ENCODE results near the gene FILIP1L. TPM values are rescaled to one million over a fixed set of nuclear protein-coding genes. Genes with fewer than 3 reads are reported as not detected.

Gene FILIP1L
- total and polyA plus RNA-seq, 2 of the 13 experiments (the other 11 are each of a cell fraction or from before 2014, with no cell fraction given), result 8.1 to 187 TPM

DNA sequence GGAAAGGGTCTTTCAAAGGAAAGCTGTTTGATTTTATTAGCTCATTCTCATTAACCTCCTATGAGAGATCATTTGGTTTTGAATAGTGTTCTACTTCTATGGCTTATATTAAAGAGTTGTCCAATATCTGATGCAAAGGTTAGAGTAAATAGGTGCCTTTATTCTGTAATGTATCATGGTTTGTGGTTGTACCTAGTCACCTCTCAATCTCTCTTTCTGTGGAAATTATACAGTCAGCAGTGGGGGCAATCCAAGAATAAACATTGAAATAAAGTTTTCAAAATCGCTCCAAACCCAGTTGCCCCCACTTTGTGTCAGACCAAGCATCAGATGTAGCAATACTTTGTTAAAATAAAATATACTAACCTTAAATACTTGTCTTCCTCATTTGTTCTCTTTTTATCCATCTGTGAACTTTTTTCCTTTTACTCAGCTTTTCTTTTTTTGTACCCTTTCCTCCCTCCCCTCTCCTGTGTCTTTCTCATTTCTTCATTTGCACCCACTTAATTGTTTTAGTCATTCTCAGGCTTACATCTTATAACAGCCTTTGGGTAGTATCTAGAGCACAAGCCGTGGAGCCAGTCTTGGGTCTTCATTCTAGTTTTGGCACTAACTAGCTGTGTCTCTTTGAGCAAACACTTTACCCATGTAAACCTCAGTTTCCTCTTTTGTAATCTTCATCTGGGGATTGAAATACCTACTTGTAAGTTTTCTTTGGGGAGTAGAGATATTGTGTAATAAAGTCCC, 279.9 kb downstream of the FILIP1L start:
- ATAC-seq, result no peak
- in situ Hi-C loops (cut with HindIII; ENCODE audit: extremely low pct_ligation_motif_present, low pct_unique_long_range_greater_than_20kb), result loop anchor here (25.0 kb wide), 1 partner anchor 753 kb away; no protein-coding TSS in a partner anchor
- DNase-seq (ENCODE audit: low spot score), result no peak
- intact Hi-C loops (cut with micrococcal nuclease; ENCODE audit: unreplicated experiment), result loop anchor here (5.0 kb wide), 1 partner anchor 758 kb away; no protein-coding TSS in a partner anchor
- ChIA-PET POLR2A (interaction anchor here (1.0 kb wide), 1 partner anchor 11 kb away, joined by 4 read pairs; no protein-coding TSS in a partner anchor), CTCF (ENCODE audit: low intra/inter-chr PET ratio, low total read pairs) (no interaction called here)
- Histone ChIP-seq H4K20me1 (ENCODE audit: insufficient read depth, low read length) (no peaks in the 10 kb centered on the region), H3K4me2 (ENCODE audit: low read depth, low read length) (no peak overlapping the region), H3K4me1 (ENCODE audit: insufficient read depth, low read length) (peaks cover 28% of the 10 kb centered on the region), H3K79me2 (ENCODE audit: insufficient read depth, low read length) (peaks cover 27% of the 10 kb centered on the region), H3K4me3 (replicated peaks in 1 of 3; ENCODE audit: insufficient read depth in 1 of 3, low read depth in 2 of 3, low read length in 3 of 3) (no peak overlapping the region), H3K27me3 (ENCODE audit: control insufficient read depth in 1 of 2, insufficient read depth in 2 of 2, low read length in 2 of 2) (no peaks in the 10 kb centered on the region), H3K27ac (ENCODE audit: extremely low read length, insufficient read depth, low read length) (no peak overlapping the region), H3K36me3 (replicated peaks in 1 of 2; ENCODE audit: control insufficient read depth in 1 of 2, insufficient read depth in 2 of 2, low read length in 2 of 2) (no peaks in the 10 kb centered on the region), H2AFZ (ENCODE audit: low read length) (no peak overlapping the region), H3K9me3 (ENCODE audit: low read length) (no peaks in the 10 kb centered on the region), H3K9ac (ENCODE audit: insufficient read depth, low read depth, low read length) (no peak overlapping the region)
- BruUV-seq (replicated peaks), result no TSS peak
- no peak for TF ChIP-seq THAP11 (CRISPR knock-in tag; IDR thresholded peaks at IDR 0.05)
- no peak for TF ChIP-seq U2AF1 (optimal IDR thresholded peaks at IDR 0.05; ENCODE audit: low read depth, low read length)
- no peak for TF ChIP-seq KDM3A (CRISPR knock-in tag; IDR thresholded peaks at IDR 0.05; ENCODE audit: low read depth)
- TF ChIP-seq SAP130 (CRISPR knock-in tag; IDR thresholded peaks at IDR 0.05; ENCODE audit: low read depth), result no peak
- TF ChIP-seq, protein P1, sequence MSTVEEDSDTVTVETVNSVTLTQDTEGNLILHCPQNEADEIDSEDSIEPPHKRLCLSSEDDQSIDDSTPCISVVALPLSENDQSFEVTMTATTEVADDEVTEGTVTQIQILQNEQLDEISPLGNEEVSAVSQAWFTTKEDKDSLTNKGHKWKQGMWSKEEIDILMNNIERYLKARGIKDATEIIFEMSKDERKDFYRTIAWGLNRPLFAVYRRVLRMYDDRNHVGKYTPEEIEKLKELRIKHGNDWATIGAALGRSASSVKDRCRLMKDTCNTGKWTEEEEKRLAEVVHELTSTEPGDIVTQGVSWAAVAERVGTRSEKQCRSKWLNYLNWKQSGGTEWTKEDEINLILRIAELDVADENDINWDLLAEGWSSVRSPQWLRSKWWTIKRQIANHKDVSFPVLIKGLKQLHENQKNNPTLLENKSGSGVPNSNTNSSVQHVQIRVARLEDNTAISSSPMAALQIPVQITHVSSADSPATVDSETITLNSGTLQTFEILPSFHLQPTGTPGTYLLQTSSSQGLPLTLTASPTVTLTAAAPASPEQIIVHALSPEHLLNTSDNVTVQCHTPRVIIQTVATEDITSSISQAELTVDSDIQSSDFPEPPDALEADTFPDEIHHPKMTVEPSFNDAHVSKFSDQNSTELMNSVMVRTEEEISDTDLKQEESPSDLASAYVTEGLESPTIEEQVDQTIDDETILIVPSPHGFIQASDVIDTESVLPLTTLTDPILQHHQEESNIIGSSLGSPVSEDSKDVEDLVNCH (CRISPR knock-in tag; IDR thresholded peaks at IDR 0.05), result no peak
- TF ChIP-seq ZNF138 (CRISPR knock-in tag; IDR thresholded peaks at IDR 0.05; ENCODE audit: low read depth), result no peak
- TF ChIP-seq ZNF296 (CRISPR knock-in tag; conservative IDR thresholded peaks at IDR 0.05), result no peak
- TF ChIP-seq, protein P2, sequence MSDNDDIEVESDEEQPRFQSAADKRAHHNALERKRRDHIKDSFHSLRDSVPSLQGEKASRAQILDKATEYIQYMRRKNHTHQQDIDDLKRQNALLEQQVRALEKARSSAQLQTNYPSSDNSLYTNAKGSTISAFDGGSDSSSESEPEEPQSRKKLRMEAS (IDR thresholded peaks at IDR 0.05), result no peak
- TF ChIP-seq FLYWCH1 (CRISPR knock-in tag; IDR thresholded peaks at IDR 0.05), result no peak
- no peak for TF ChIP-seq ZNF546 (CRISPR knock-in tag; conservative IDR thresholded peaks at IDR 0.05)
- TF ChIP-seq ZNF672 (CRISPR knock-in tag; IDR thresholded peaks at IDR 0.05), result no peak
- TF ChIP-seq, protein P3, sequence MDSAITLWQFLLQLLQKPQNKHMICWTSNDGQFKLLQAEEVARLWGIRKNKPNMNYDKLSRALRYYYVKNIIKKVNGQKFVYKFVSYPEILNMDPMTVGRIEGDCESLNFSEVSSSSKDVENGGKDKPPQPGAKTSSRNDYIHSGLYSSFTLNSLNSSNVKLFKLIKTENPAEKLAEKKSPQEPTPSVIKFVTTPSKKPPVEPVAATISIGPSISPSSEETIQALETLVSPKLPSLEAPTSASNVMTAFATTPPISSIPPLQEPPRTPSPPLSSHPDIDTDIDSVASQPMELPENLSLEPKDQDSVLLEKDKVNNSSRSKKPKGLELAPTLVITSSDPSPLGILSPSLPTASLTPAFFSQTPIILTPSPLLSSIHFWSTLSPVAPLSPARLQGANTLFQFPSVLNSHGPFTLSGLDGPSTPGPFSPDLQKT (CRISPR knock-in tag; IDR thresholded peaks at IDR 0.05; ENCODE audit: borderline replicate concordance), result no peak
- TF ChIP-seq, protein P4, sequence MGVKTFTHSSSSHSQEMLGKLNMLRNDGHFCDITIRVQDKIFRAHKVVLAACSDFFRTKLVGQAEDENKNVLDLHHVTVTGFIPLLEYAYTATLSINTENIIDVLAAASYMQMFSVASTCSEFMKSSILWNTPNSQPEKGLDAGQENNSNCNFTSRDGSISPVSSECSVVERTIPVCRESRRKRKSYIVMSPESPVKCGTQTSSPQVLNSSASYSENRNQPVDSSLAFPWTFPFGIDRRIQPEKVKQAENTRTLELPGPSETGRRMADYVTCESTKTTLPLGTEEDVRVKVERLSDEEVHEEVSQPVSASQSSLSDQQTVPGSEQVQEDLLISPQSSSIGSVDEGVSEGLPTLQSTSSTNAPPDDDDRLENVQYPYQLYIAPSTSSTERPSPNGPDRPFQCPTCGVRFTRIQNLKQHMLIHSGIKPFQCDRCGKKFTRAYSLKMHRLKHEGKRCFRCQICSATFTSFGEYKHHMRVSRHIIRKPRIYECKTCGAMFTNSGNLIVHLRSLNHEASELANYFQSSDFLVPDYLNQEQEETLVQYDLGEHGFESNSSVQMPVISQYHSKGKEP (CRISPR knock-in tag; IDR thresholded peaks at IDR 0.05), result no peak
- TF ChIP-seq, protein P5, sequence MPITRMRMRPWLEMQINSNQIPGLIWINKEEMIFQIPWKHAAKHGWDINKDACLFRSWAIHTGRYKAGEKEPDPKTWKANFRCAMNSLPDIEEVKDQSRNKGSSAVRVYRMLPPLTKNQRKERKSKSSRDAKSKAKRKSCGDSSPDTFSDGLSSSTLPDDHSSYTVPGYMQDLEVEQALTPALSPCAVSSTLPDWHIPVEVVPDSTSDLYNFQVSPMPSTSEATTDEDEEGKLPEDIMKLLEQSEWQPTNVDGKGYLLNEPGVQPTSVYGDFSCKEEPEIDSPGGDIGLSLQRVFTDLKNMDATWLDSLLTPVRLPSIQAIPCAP (CRISPR knock-in tag; IDR thresholded peaks at IDR 0.05; ENCODE audit: low read depth), result no peak
- no peak for FAIRE-seq
- WGBS (ENCODE audit: low lambda C conversion rate), result 97% methylated on average over 2 of the region's 2 CpGs

Measured in HepG2 (cell line).